Stomach (tissue), 9 donors: ENCODE data around the gene MAEL. TPM values are rescaled to one million over a fixed set of nuclear protein-coding genes. Genes with fewer than 3 reads are reported as not detected.

Experiments used
- DNase-seq, 2 donors: peaks; one replicate each; pipeline versions ENCODE4 v3.0.0 to v3.0.0-alpha.2; 2013 to 2019
- H3K27ac ChIP-seq, 5 donors: fragments of 200-600 bp in 4 of 5; sonication (generic) in 4 of 5; one replicate each; pipeline ENCODE4 v1.5.1; 2013 to 2019; ENCODE audit warnings: mild to moderate bottlenecking in 1 of 5, moderate library complexity in 1 of 5
- H3K27me3 ChIP-seq, 3 donors: fragments of 200-600 bp; sonication (generic); one replicate each; pipeline ENCODE4 v1.5.1; 2017 to 2019; ENCODE audit warnings: mixed run types in 1 of 3
- H3K36me3 ChIP-seq, 4 donors: fragments of 200-600 bp; sonication (generic); 1 replicate in 3 of 4; 2 replicates in 1 of 4; pipeline ENCODE4 v1.5.1; 2016 to 2019
- H3K4me1 ChIP-seq, 4 donors: fragments of 200-600 bp; sonication (generic); one replicate each; pipeline ENCODE4 v1.5.1; 2016 to 2019
- H3K4me3 ChIP-seq, 4 donors: fragments of 200-600 bp; sonication (generic) in 3 of 4; one replicate each; pipeline ENCODE4 v1.5.1; 2016 to 2019; ENCODE audit warnings: mild to moderate bottlenecking in 1 of 4
- H3K9me3 ChIP-seq, 4 donors: fragments of 200-600 bp; sonication (generic); one replicate each; pipeline ENCODE4 v1.5.1; 2016 to 2019
- EP300 ChIP-seq: sonication (generic); formaldehyde crosslinking; IDR thresholded peaks from one replicate; pipeline ENCODE4 v1.6.1; 2017; ENCODE audit warnings: antibody characterized with exemption
- POLR2A ChIP-seq, 4 donors: fragments of 450-650 bp; IDR thresholded peaks; one replicate each; pipeline ENCODE4 v1.6.1; 2016; ENCODE audit warnings: antibody characterized with exemption in 4 of 4, control low read depth in 2 of 4, mild to moderate bottlenecking in 1 of 4, moderate library complexity in 1 of 4
- POLR2AphosphoS5 ChIP-seq, 3 donors: sonication (generic); formaldehyde crosslinking; IDR thresholded peaks; one replicate each; pipeline ENCODE4 v1.6.1; 2016; ENCODE audit warnings: antibody characterized with exemption in 3 of 3
- WGBS, 5 donors: extraction: QIAGEN DNeasy Blood & Tissue Kit in 3 of 5; methylation state at CpG; one replicate each; pipeline versions ENCODE4 v1.1.5 to v1.1.7; 2013 to 2018; 5-methylcytosine and 5-hydroxymethylcytosine counted together
- intact Hi-C: fragments of 100-400 bp; cut with DNase I; formaldehyde crosslinking; loops from one replicate; pipeline ENCODE4 v1.15.1; 2023; ENCODE audit warnings: low total_unique reads
- polyA plus RNA-seq, 3 donors: library from polyadenylated mRNA; stranded (reverse); fragments of 200-250 nt; gene quantifications; one replicate each; pipeline ENCODE4 v1.2.3, GENCODE V29; 2013
- total RNA-seq, 5 donors: library from RNA; depleted of rRNA; stranded (reverse); fragments of >200 nt; gene quantifications; one replicate each; pipeline versions ENCODE4 v1.1.0 to v1.2.3, GENCODE V29; 2014 to 2016
- TF ChIP-seq, protein P1 (sequence below), 7 experiments: fragments of 450-650 bp in 4 of 7; fragments of 200-600 bp in 3 of 7; sonication (generic) in 3 of 7; IDR thresholded peaks; one replicate each; pipeline ENCODE4 v1.5.1; 2016 to 2019; ENCODE audit warnings: antibody characterized with exemption in 7 of 7, control low read depth in 2 of 7, mild to moderate bottlenecking in 1 of 7
- donor health status: healthy with polysubstance abuse.
- donor health status: Bipolar disorder and iron deficiency.
- donor health status: healthy.

The MAEL gene
- total and polyA plus RNA-seq, 8 donors, result 0.08 to 1.1 (median 0.51) TPM; not detected in 4

DNA sequence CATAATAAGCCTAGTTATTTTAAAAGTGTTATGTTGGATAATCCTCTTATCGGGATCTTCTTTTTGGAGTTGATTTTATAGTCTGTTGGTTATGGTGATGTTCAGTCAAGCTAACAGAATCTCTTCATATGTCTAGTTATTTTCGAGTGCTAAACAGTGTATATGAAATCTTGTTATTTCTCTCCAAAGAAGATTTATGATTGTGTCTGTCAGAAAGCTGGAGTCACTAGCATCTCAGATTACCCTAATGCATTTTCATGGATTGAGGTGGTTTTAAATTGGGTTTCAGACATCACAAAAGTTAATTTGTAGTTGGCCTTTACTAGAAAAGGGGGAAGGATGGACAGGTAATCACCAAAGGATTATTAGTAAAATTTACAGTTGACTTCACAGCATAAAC is 13.3 kb downstream of the MAEL start:
- Histone ChIP-seq H3K27me3 (no peaks in the 10 kb centered on the region), H3K27ac (no peak overlapping the region), H3K9me3 (peaks cover 0 to 11% (median 0%) of the 10 kb centered on the region in 4 donors), H3K4me3 (no peak overlapping the region), H3K36me3 (no peaks in the 10 kb centered on the region), H3K4me1 (no peaks in the 10 kb centered on the region)
- intact Hi-C loops, result no loop called here
- DNase-seq, result no peak
- 86 to 97% (median 89%) methylated on average over 2 of the region's 2 CpGs for WGBS, 5 donors
- TF ChIP-seq POLR2AphosphoS5 (IDR thresholded peaks at IDR 0.05) (no peak), EP300 (no peak), POLR2A (IDR thresholded peaks at IDR 0.05) (no peak)
- TF ChIP-seq, protein P1, sequence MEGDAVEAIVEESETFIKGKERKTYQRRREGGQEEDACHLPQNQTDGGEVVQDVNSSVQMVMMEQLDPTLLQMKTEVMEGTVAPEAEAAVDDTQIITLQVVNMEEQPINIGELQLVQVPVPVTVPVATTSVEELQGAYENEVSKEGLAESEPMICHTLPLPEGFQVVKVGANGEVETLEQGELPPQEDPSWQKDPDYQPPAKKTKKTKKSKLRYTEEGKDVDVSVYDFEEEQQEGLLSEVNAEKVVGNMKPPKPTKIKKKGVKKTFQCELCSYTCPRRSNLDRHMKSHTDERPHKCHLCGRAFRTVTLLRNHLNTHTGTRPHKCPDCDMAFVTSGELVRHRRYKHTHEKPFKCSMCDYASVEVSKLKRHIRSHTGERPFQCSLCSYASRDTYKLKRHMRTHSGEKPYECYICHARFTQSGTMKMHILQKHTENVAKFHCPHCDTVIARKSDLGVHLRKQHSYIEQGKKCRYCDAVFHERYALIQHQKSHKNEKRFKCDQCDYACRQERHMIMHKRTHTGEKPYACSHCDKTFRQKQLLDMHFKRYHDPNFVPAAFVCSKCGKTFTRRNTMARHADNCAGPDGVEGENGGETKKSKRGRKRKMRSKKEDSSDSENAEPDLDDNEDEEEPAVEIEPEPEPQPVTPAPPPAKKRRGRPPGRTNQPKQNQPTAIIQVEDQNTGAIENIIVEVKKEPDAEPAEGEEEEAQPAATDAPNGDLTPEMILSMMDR (IDR thresholded peaks at IDR 0.05), result no peak

DNA sequence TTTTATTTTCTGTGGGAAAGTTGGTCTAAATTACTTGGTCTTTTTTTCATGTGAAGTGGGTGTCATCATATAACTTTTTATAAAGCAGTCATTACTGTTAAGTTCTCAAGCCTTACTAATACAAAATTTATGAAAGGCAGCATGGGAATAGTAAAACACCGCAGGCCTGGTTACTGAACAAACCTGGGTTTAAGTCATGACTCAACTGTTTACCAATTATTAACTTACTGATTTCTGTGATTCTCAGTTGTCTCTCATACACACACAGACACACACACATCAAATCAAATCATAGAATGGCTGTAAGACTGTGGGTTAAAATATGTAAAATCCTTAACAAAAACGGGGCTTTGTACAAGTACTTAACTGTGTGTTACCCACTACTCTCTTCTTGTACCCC is 14.6 kb downstream of the MAEL start:
- no peaks in the 10 kb centered on the region for H3K27me3 ChIP-seq
- H3K4me3 ChIP-seq, result no peak overlapping the region
- no peaks in the 10 kb centered on the region for H3K36me3 ChIP-seq
- DNase-seq, result no peak
- no peaks in the 10 kb centered on the region for H3K4me1 ChIP-seq
- H3K9me3 ChIP-seq, result peaks cover 0 to 11% (median 0%) of the 10 kb centered on the region in 4 donors
- intact Hi-C loops, result no loop called here
- H3K27ac ChIP-seq, result no peak overlapping the region
- 23 to 54% (median 40%) methylated on average over 2 of the region's 2 CpGs for WGBS, 5 donors
- no peak for TF ChIP-seq POLR2A (IDR thresholded peaks at IDR 0.05)
- TF ChIP-seq POLR2AphosphoS5 (IDR thresholded peaks at IDR 0.05), result no peak
- TF ChIP-seq EP300, result no peak
- TF ChIP-seq, protein P1 (IDR thresholded peaks at IDR 0.05), result no peak

- H3K36me3 ChIP-seq, result no peaks in the 10 kb centered on the region
- H3K9me3 ChIP-seq, result no peaks in the 10 kb centered on the region
- H3K4me3 ChIP-seq, result no peak overlapping the region
- TF ChIP-seq POLR2AphosphoS5 (IDR thresholded peaks at IDR 0.05) (no peak), EP300 (no peak), POLR2A (IDR thresholded peaks at IDR 0.05) (no peak)
- TF ChIP-seq, protein P1 (IDR thresholded peaks at IDR 0.05), result no peak
- H3K27ac ChIP-seq, result no peak overlapping the region
- intact Hi-C loops, result no loop called here
- WGBS, 5 donors, result 86 to 93% (median 89%) methylated on average over 1 of the region's 1 CpG
- no peaks in the 10 kb centered on the region for H3K4me1 ChIP-seq
- DNase-seq, result no peak
- H3K27me3 ChIP-seq, result peaks cover 0 to 4% (median 0%) of the 10 kb centered on the region in 3 donors
Measured at GRCh38 chr1:167011560-167012191, 22.6 kb downstream of the MAEL start.

DNA sequence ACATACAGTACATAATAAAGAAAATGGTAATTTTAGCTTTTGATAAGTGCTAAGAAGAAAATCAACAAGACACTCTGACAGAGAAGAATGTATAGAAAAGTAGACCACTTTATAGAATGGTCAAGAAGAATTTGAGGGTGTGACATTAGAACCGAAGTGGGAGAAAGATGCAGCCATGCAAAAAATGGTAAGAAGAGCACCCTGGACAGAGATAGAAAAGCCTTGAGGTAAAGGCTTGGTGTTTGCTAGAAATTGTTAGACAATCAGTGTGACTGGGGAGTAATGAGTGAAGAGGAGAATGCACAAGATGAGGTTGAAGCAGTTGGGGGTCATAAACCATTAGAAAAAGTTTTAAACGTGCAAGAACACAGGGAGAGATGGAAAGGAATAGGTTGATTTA is 23.5 kb downstream of the MAEL start:
- 75 to 87% (median 81%) methylated on average over 2 of the region's 2 CpGs for WGBS, 5 donors
- Histone ChIP-seq H3K4me3 (no peak overlapping the region), H3K4me1 (no peaks in the 10 kb centered on the region), H3K9me3 (no peaks in the 10 kb centered on the region), H3K27ac (no peak overlapping the region), H3K36me3 (no peaks in the 10 kb centered on the region), H3K27me3 (peaks cover 0 to 4% (median 0%) of the 10 kb centered on the region in 3 donors)
- no peak for DNase-seq
- TF ChIP-seq, protein P1 (IDR thresholded peaks at IDR 0.05), result no peak
- no peak for TF ChIP-seq EP300
- no peak for TF ChIP-seq POLR2A (IDR thresholded peaks at IDR 0.05)
- TF ChIP-seq POLR2AphosphoS5 (IDR thresholded peaks at IDR 0.05), result no peak
- intact Hi-C loops, result no loop called here
